ENCODE data around the gene ATP8A1.
"Not testable (repeated sequence)": the region's sequence is repeated elsewhere in the genome, so short reads cannot be mapped to it uniquely, and the experiment has no call there.

ATP8A1 gene

DNA sequence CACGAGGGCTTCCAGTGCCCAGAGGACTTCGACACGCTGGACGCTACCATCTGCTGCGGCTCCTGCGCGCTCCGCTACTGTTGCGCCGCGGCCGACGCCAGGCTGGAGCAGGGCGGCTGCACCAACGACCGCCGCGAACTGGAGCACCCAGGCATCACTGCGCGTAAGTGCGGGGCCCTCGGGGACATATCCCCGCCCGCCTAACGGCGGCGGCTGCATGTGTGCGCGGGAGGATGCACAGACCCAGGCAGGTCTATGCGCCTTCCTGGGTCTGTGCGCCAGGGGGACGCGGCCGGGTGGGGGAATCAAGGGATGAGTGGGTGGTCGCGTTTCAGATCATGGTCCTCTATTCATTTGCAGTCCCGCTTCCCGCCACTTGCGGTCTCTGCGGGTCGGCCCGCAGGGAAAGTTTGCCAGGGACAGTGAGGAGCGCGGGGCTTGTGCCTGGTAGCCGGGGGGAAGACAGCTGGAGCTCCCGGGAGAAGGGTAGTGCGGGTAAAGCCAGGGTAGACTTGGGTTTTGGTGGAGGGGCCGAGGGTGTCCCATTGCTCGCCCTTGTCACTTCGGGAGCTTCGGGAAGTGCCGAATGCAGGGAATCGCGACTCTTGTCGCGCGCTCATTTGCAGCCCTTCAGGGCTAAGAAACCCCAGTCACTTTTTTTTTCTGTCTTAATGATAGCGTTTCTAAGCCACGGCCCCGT lies 258.6 kb downstream of the ATP8A1 start:
- no peak for DNase-seq

DNA sequence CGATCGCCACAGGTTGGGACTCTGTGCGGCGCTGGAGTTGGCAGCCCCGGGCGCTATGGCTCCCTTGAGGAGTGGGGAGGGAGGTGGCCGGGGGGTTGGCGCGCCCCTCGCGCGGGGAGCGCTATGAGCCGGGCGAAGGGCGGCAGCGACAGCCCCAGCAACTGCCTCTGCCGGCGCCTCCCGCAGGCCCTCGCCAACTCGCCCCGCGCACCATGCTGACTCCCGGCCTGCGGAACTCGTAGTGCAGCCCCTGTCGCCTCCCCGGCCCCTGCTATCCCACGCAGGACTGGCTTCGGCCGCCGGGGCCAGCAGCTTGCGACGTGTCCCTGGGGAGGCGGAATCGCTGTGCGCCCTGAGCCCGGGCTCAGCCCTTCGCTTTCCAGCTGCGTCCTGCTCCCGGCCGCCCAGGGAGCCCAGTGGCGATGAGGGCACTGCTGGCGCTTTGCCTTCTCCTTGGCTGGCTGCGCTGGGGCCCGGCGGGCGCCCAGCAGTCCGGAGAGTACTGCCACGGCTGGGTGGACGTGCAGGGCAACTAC lies 259.2 kb downstream of the ATP8A1 start:
- no peak for DNase-seq

DNA sequence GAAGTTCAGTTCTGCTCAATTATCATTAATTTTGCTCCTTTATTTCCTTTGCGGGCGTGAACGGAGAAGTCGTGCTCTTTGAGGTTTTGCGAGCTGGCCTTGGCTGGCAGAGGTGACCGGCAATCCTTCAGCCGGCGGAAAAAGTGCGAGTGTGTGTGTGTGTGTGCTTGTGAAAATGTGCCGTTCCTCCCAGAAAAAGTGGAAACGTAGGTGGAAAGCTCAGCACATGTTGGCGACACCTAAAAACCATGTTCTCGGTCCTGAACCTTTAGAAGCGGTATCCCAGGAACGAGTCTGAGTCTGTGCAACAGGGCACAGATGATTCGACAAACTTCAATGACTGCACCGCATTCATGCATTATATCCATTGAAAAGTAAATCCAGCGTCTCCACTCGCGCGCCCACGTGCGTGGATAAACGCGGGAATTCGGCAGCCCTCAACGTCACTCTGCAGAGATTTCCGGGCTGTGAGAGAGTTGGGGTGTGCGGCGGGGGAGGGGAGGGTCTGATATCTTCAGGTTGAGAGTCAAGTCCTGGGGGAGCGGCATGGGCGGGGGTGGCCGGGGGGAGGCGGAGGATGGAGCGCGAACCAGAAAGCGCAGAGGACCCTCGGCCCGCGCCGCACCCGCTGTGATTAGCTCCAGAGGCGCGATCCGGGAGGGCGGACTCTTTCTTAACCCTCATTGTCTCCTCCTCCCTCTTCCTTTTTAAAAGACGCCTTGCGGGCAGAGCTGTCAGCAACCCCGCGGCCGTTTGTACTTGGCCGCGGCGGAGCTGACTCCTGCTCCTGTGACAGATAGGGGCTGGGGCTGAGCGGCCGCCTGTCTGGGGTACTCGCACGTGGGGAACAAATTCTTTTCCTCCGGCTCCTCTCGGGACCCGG lies 259.9 kb downstream of the ATP8A1 start, which contains the start of gene SHISA3:
TSS of gene SHISA3 (plus strand) at position 737 of the 883 bp plus-strand sequence. CDS start 569 bp downstream, outside the sequence.
- no peak for DNase-seq

- no peak for DNase-seq
These were observed 260.5 kb downstream of the ATP8A1 start for GRCh38 chr4:42396361-42396751.

DNA sequence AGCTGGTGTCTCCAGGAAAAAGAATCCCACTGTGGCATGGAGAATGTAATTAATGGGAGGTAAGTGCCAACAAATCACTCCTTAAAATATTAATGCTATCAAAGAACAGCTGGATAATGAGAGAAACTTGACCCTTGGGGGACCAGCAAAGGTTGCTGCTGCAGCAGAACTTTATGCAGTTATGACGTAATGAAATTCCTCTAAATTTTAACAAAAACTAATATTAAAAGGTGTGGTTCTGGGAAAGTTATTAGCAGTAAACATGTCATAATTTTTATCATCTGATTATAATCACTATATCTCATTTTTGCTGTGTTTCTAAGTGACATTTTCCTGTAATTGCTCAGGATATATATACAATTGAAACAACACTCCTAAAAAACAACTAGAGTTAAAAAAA lies 261.3 kb downstream of the ATP8A1 start:
- no peak for DNase-seq

GRCh38 chr4:42392436-42392835 lies 264.5 kb downstream of the ATP8A1 start:
- DNase-seq: no peak

- DNase-seq: no peak
These were observed 264.9 kb downstream of the ATP8A1 start for GRCh38 chr4:42391981-42392380.

- DNase-seq: no peak
These were observed 265.6 kb downstream of the ATP8A1 start for GRCh38 chr4:42391355-42391664.

- DNase-seq: no peak
These were observed 266.1 kb downstream of the ATP8A1 start for GRCh38 chr4:42390622-42391354.

DNA sequence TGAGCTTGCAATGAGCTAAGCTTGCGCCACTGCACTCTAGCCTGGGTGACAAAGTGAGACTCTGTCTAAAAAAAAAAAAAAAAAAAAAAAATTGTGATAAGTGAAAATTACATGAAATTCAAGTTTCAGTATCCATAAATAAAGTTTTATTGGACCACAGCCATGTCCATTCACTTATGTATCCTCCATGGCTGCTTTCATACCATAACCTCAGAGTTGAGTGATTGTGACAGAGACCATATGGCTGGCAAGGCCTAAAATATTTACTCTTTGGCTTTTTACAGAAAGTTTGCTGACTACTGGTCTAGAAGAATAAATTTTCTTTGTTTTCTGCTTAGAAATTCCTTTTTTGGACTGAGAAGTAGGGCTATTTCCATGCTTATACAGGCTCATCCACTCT lies 271.4 kb downstream of the ATP8A1 start:
- no peak for DNase-seq

- no peak for DNase-seq
These were observed 275.2 kb downstream of the ATP8A1 start for GRCh38 chr4:42381666-42382065.

DNA sequence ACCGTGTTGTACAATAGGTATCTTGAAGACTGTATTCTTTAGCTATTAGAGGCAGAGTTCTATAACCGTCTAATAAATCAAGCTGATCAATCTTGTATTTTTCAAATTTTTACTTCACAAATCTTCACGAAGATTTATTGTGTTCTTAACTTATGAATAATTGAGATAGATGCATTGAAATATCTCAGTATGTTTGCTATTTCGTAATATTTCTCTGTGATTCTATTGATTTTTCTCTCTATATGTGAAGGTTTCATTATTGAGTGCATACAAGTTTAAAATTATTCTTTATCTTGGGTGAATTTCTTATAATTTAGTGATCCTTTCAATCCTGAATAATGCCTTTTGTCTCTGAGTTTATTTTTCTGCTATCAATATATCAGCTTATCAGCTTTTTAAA lies 279.4 kb downstream of the ATP8A1 start:
- no peak for DNase-seq

DNA sequence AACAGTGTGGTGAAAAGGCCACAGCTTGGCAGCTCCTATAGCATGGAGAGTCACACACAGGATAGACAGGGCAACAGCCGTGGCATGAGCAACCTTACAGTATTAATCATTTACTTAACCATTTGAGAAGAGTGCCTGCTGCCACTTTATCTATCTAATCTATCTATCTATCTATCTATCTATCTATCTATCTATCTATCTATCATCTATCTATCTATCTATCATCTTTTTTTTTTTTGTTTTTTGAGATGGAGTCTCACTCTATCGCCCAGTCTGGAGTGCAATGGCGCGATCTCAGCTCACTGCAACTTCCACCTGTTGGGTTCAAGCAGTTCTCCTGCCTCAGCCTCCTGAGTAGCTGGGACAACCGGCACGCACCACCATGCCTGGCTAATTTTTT lies 284.6 kb downstream of the ATP8A1 start:
- not testable (repeated sequence) for DNase-seq

DNA sequence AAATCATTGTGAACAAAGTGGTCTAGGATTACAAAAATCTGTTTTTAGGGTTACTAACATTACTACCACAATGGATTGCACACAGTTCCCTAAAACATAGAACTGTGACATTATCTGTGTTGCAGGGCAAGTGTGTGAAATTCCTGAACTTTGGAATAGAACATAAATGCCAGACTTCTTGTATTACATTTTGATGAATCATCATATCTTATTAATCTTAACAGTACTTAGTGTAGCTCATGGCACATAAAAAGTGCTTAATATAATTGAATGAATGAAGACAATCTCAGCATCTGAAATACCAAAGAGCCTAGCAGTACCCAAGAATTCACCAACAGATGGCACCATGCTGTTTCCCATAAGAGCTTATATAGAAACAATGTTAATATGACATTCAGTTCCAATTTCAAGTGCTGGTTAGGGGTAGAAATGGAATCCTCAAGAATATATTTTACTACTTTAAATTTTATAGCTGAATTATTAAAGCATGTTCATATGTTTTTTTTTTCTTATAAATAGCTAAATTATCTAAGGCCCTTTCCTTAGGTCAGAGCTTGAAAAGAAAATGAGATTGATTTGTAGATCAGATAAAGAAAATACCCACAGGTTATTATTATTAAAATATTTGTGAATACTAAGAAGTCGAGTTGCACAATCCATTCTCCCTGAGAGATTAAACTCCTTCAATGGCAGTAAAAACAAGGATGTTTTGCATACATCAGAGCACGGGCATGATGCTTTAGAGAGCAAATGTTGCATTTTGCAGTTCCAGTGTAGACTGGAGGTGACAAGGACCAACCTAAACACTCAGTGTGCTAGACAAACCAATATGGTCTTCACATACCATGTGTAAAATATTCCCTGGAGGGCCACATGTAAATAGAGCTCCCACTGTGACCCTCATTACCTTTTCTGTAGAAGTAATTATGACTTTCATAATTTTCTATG lies 285.3 kb downstream of the ATP8A1 start:
- DNase-seq: no peak

GRCh38 chr4:42369489-42369888 lies 287.4 kb downstream of the ATP8A1 start:
- no peak for DNase-seq

- no peak for DNase-seq
These were observed 289.9 kb downstream of the ATP8A1 start for GRCh38 chr4:42366959-42367358.

DNA sequence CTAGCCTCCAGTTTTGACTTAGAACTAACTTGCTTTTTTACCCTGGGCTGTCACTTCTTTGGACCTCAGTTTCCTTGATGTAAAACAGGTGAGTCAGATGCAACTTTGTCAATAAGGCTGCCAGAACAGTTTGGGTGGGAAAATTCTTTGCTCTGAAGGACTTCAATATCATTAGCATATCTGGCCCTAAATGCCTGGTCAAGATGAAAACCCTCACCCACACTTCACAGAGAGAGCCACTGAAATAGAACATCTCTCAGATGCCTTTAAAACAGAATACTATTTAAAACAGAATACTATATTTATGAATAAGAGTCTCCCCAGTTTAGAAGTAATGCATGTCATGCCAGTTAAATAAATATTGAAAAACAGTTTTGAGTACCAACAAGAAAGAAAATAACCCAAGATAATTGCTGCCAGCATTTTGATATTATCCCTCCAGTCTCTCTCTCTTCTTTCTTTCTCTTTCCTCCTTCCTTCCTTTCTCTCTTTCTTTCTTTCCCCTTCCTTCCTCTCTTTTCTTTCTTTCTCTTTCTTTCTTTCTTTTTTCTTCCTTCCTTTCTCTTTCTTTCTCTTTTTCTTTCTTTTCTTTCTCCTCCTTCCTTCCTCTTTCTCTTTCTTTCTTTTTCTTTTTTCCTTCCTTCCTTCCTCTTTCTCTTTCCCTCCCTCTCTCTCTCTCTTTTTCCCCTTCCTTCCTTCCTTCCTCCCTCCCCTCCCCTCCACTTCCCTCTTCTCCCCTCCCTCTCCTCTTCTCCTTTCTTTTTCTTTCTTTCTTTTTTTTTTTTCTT lies 292.4 kb downstream of the ATP8A1 start:
- DNase-seq: no peak

DNA sequence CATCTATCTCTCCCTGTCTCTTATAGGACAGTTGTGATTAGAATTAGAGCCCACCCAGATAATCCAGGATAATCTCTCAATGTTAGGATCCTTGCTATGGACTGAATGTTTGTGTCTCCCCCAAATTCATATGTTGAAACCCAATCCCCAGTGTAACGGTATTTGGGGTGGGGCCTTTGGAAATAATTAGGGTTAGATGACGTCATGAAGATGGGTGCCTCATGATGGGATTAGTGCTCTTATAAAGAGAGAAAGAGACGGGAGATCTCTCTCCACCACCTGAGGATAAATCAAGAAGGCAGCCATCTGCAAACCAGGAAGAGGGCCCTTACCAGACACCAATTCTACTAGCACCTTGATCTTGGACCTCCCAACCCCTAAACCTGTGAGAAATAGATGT lies 293.3 kb downstream of the ATP8A1 start:
- no peak for DNase-seq

GRCh38 chr4:42362591-42362990 lies 294.3 kb downstream of the ATP8A1 start:
- DNase-seq: no peak

GRCh38 chr4:42361456-42361855 lies 295.4 kb downstream of the ATP8A1 start:
- DNase-seq: no peak

DNA sequence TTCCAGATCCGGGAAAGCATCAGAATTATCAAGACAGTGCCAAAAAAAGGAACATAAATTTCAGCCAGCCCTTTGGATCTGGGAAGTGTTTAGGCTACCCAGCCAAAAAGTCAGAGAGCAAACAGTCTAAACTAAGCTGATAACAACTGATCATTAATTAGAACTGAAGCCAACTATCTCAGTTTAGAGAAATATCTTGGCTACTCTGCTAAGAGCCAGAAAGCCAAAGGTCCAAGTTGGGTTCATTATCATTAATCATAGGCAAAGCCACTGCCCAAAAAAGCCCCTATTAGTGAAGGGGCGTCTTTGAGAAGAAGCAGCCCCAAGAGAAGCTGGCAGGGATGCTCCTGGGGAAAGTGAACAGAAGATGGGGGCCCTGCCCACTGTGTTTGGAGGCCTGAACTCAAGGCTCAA lies 296.6 kb downstream of the ATP8A1 start:
- DNase-seq: no peak

Data from activated CD4-positive, alpha-beta T cell treated with anti-CD3 and anti-CD28 coated beads, Interleukin-2, amount 50 U/mL, for 1 hour (primary cell).